ENCODE measurements around the gene CHIT1.

Gene CHIT1

DNA sequence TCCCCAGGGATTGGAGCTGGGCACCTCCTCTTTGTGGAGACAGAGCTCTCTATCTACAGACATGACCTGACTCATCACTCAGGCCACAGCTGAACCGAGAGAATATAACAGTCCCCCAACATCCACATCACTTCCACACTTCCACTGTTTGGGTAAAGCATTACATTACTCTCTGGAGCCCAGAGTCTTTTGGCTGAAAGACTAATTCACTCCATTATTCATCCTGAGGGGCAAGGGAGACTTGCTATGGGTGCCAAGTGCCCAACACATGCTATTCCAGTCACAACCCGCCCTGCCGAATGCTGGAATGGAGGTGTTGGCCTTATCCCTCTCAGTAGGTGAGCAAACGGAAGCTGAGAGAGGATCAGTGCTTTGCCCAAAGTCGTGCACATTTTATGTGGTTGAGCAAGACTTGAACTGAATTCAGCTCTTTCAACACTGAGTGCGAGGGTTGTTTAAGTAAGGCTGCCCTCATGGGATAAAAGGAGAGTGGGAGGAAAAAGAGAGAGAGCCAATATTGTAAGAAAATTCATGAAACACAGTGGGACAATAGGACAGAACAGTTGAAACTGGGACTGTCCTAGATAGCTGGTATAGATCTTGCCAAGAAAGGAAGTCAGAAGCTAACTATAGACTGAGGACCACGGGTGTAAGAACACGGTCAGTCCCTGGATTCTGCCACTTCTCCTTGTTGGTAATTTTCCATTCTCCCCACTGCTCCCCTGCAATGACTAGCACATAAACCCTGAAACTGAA is 29.5 kb downstream of the CHIT1 start:
- no peak for TF ChIP-seq GATA1 (IDR thresholded peaks at IDR 0.05; ENCODE audit: low read depth, low read length)
- no peak for TF ChIP-seq POLR2A (IDR thresholded peaks at IDR 0.05; ENCODE audit: low read length)
- DNase-seq, result no peak

DNA sequence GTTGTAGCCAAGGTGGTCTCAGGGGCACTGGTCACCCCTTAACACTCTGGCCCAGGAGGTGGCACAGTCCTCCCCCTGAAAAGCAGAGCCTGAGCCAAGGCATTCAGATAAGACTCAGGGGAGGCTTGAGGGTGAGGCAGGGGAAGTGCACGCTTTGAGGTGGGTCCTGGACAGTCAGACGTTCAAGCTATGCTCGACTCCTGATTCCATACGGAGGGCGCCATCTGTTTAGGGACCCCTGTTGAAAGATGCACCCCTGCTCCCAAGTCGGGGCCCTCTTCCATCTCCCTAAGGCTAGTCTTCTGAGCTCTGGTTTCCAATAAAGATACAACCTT is 30.0 kb downstream of the CHIT1 start:
- TF ChIP-seq GATA1 (IDR thresholded peaks at IDR 0.05; ENCODE audit: low read depth, low read length) (no peak), POLR2A (IDR thresholded peaks at IDR 0.05; ENCODE audit: low read length) (no peak)
- DNase-seq, result no peak

DNA sequence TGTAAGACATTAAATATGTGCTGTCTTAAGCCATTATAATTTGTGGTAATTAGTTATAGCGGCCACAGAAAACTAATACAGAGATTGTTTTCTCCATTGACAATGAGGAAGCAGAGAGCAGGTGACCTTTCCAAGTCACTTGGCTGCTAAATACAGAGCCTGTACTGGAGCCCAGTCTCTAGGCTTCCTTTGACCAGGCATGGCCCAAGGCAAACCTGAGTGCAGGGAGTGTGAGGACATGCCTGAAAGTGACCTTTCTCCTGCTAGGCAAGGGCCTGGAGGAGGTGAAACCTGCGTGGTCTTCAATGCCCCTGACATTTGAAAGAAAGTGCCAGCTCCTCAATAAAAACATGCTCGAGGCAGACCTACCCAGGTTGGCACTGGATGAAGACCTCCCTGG is 30.5 kb downstream of the CHIT1 start:
- DNase-seq, result no peak
- TF ChIP-seq GATA1 (IDR thresholded peaks at IDR 0.05; ENCODE audit: low read depth, low read length) (no peak), POLR2A (IDR thresholded peaks at IDR 0.05; ENCODE audit: low read length) (no peak)

DNA sequence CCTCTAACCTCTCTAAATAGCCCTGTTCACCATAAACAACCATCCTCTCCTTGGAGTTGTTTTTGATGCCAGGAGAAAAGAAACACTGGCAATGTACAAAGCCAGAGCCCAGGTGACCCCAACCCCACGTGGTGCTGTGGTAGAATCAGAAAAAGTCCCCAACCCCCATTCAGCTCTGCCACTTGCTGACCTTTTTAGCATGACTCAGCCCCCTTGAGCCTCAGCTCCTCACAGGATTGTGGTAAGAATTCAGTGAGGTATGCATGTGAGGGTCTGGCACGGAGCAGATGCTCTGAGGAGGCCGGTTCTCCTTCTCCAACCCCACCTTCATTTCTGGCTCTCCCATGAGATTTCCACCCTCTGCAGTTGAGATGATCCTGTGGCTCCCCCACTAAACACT is 31.8 kb downstream of the CHIT1 start:
- DNase-seq, result no peak
- TF ChIP-seq POLR2A (IDR thresholded peaks at IDR 0.05; ENCODE audit: low read length), result no peak
- TF ChIP-seq GATA1 (IDR thresholded peaks at IDR 0.05; ENCODE audit: low read depth, low read length), result no peak

DNA sequence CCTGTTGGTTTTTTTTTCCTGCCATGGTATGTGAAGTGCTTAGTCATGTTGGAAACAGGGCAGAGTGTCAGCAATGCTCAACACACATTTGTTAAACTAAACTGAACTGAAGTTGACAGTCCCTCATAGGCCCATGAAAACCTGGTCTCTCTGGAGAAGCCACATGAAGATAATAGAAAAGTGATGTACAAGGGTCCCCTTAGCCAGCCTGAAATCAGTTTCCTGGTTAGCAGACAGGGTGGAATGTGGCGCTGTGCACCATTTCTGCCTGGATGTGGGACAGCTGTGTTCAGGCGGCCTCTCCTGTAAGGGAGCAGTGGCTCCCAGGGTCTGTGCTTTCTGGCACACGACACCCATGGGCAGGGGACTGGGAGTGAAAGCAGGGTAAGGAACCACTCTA is 33.1 kb downstream of the CHIT1 start:
- TF ChIP-seq POLR2A (IDR thresholded peaks at IDR 0.05; ENCODE audit: low read length), result no peak
- TF ChIP-seq GATA1 (IDR thresholded peaks at IDR 0.05; ENCODE audit: low read depth, low read length), result no peak
- no peak for DNase-seq

DNA sequence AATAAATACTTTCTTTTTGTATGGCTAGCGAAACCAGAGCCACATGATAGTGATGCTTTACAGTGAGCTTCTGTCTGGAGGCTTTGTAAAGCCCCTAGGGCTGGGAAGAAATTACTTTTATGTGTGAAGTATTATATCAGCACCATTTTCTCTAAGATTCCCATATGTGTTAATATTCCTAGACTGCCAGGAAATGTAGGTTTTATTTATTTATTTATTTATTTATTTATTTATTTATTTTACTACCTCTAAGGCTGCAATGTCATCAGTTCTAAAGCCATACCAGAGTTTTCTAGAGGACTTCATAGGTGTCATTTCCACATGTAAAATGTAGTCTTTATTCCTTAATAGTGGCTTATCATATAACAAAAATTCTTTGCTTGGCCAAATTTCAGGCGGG is 38.5 kb downstream of the CHIT1 start:
- no peak for DNase-seq
- TF ChIP-seq POLR2A (IDR thresholded peaks at IDR 0.05; ENCODE audit: low read length) (no peak), GATA1 (IDR thresholded peaks at IDR 0.05; ENCODE audit: low read depth, low read length) (no peak)

DNA sequence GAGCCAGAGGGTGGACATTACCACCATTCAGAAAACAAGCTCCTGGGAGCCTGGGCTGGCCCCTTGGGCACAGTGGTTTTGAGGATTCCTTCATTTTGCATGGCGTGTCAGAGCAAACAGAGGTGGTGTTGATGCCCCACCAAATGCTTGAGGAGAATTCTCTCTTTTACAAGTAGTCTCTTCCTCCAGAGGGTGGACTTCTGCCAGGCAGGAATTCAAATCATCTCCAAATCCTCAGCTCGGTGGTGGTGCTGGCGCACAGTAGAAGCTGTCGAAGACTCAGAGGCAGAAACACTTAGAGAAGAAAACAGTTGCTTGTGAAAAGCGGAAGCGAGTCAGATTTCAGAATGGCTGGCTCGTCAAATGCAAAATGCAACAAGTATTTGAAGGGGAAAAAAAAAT is 39.5 kb downstream of the CHIT1 start:
- no peak for DNase-seq
- no peak for TF ChIP-seq GATA1 (IDR thresholded peaks at IDR 0.05; ENCODE audit: low read depth, low read length)
- no peak for TF ChIP-seq POLR2A (IDR thresholded peaks at IDR 0.05; ENCODE audit: low read length)

DNA sequence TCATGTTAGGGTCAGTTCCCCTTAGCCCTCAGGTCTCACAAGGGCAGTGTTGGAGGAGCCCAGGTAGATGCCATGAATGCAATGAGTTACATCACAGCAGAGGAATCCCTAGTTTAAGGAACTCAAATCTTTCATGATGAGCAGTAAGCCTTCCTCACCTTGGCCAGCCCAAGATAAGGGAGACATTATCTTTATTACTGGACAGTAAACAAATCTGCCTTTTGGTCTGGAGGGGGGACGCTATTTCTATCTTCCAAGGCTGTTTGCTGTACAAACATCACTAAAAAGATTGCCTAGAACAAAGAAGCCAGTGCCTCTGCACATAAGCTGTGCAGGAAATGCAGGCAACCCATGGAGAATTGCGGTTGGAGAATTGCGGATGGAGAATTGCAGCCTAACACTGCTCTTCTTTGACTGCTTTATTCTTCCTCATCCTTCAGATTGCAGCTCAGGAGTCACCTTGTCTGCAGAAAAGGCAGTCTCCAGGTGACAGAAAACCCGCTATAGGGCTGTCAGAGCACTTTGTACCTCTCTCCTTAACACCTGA is 40.7 kb downstream of the CHIT1 start:
- TF ChIP-seq GATA1 (IDR thresholded peaks at IDR 0.05; ENCODE audit: low read depth, low read length), result no peak
- TF ChIP-seq POLR2A (IDR thresholded peaks at IDR 0.05; ENCODE audit: low read length), result no peak

DNA sequence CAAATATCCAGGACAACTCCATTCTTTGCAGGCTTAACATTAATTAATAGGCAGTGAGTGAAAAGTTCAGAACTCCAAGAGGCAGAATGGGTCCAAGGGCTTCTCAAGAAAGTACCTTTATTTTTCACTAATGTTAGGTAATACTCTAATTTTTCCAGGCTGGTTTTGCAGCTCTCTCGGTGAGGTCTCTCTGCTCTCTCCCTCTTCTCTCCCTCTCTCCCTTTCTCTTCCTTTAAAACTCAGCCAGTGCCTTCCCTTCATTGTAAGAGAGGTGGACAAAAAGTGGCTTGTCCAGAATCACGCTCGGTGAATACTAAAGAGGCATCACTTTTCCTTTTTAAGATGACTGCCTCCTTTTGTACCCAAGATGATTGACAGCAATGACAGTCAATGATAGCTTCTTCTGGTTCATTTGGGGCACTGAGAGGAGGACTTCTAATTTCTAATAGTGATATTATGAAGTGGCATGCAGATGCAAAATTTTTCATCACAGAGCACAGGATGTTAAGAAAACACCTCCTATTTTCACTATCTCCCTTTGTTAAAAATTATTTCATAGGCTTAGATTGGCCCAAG is 41.7 kb downstream of the CHIT1 start:
- no peak for DNase-seq
- TF ChIP-seq POLR2A (IDR thresholded peaks at IDR 0.05; ENCODE audit: low read length) (no peak), GATA1 (IDR thresholded peaks at IDR 0.05; ENCODE audit: low read depth, low read length) (no peak)

More for the DNA sequence above, 40.7 kb downstream of the CHIT1 start:
- DNase-seq, result no peak

DNA sequence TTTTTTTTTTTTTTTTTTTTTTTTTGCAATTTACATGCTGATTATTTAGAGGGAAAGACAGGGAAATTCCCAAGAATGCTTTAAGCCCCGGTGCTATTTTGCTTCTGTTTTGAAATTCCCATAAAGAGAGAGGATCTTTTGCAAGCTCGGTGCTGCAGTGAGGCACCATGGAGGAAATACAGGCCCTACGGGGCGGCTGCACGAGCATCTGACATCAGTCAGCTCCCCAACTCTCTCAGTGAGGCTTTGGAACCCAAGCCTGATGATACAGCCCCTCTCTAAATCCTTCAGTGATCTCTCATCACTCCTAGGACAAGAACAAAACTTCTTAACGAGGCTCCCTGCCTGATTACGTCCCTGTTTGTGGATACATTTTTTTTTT is 42.2 kb downstream of the CHIT1 start:
- no peak for TF ChIP-seq POLR2A (IDR thresholded peaks at IDR 0.05; ENCODE audit: low read length)
- TF ChIP-seq GATA1 (IDR thresholded peaks at IDR 0.05; ENCODE audit: low read depth, low read length), result no peak
- no peak for DNase-seq

DNA sequence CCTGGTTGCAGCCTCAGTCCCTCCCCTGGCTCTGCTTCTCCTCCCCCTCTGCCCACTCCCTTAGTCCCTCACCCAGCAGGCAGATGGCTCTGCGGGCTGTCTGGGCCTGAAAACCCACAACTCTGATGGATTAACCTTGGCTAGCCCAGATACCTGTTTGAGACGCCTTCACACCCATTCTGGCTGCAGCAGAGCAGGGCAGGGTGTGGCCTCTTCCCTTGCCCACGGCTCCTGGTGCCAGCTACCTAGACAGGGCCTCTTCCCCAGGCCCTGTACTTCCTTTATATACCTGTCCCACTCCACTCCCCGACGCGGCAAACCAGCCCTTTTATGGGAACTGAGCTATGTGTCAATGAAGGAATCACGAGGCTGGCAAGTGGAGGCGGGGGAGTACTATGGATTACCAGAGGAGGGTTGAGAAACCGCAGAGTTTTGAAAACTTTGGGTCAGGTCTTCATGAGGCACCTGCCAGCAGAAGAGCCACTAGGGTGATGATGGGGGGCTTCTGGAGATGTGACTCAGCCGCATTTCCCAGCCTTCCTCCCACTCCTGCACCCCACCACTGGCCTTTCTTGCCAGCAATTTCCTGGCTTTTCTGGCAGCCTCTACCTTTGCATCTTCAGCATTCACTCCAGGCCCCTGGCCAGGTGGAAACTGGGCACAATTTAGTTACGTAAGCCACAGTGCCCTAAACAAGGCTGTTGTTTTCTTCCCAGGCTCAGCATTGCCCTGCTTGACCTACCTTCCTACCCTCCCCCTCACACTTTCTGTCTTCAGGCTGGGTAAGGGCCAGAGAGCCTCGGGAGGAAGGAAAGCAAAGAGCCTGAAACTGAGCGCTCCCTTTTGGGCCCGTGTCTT is 42.8 kb downstream of the CHIT1 start, which contains the start of gene CHI3L1:
Gene CHI3L1, minus strand, starts transcription at position 259 of the 858 bp plus-strand sequence. Its CDS starts 81 bp downstream, at position 178.
- TF ChIP-seq GATA1 (IDR thresholded peaks at IDR 0.05; ENCODE audit: low read depth, low read length) (no peak), POLR2A (IDR thresholded peaks at IDR 0.05; ENCODE audit: low read length) (no peak)

DNA sequence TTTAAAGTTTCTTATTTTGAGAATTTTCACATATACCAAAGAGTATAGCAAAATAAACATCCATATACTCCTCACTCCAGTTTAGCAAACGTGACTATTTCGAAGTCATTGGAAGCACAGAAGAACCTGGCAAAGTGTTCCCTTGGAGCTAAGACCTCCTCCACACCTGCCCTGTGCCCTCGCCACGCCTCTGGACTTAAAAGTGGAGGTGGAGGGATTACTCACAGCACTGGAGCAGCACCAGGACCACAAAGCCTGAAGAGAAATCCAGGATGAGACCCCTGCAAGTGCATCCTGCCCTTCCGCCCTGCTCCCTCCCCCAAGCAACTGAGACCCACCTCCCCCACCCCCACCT is 43.4 kb downstream of the CHIT1 start:
- TF ChIP-seq POLR2A (IDR thresholded peaks at IDR 0.05; ENCODE audit: low read length) (no peak), GATA1 (IDR thresholded peaks at IDR 0.05; ENCODE audit: low read depth, low read length) (no peak)
- DNase-seq, result no peak

More for the DNA sequence above, 42.8 kb downstream of the CHIT1 start, which contains the start of gene CHI3L1:
- DNase-seq, result no peak

DNA sequence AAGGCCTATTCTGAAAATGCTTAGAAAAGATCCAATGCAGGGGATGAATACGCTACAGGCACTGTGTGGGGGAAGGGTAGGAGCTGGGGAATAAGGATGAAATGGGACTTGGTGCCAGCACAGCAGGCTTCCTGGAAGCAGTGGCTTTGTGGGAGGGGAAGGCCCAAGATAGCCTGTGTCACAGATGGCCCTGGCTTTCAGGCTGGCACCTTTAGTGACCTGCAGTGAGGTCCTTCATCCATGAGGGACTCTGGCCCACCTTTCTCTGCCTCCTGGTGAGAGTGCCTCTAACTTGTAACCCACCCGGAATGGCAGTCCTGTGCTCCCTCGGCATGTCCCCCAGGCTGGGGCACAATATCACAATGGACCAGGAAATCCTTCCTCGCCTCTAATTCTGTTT is 43.9 kb downstream of the CHIT1 start:
- TF ChIP-seq POLR2A (IDR thresholded peaks at IDR 0.05; ENCODE audit: low read length), result no peak
- TF ChIP-seq GATA1 (IDR thresholded peaks at IDR 0.05; ENCODE audit: low read depth, low read length), result no peak
- DNase-seq, result no peak

DNA sequence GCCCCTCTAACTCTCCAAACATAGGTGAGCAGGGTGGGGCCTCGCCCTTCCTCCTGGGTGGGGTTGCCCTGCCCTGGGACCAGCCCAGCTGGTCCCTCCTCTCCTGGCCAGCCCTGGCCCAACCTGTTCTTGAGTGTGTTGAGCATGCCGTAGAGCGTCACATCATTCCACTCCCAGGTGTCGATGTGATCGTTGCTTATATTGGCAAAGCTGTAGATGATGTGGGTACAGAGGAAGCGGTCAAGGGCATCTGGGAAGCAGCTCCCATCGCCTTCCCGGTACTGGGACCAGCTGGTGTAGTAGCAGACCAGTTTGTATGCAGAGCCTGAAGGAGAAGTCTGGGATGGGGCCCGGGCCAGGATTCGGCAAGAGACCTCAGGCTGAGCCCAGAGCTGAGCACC is 44.4 kb downstream of the CHIT1 start:
- no peak for DNase-seq
- TF ChIP-seq GATA1 (IDR thresholded peaks at IDR 0.05; ENCODE audit: low read depth, low read length) (no peak), POLR2A (IDR thresholded peaks at IDR 0.05; ENCODE audit: low read length) (no peak)
